ENCODE measurements around the gene ZNF473. TPM values are rescaled to one million over a fixed set of nuclear protein-coding genes. Genes with fewer than 3 reads are reported as not detected.
A peak's percentile ranks its signal among the peaks of the same experiment; 100 is the strongest.

ZNF473 gene
- total RNA-seq (10 to 100 TPM in 3 of 5 donors, 1 to 10 TPM in 2; 6.0 to 13.9 (median 10.4) TPM), total RNA-seq (13.6 to 33.6 (median 21.9) reads per million in 29 experiments)
- total RNA-seq (2013): 6.7 TPM

- POLR2A ChIA-PET: no interaction called here
- Mint-ChIP-seq H3K27me3 (no peaks in the 10 kb centered on the region), H3K27ac (peak within 1 kb of the TSS; percentile 99 to 100), H3K9me3 (no peaks in the 10 kb centered on the region), H3K4me1 (peaks cover 35 to 57% (median 54%) of the 10 kb centered on the region in 3 donors), H3K36me3 (peaks cover 3% of the 10 kb centered on the region), H3K4me3 (peak within 1 kb of the TSS; percentile 87 to 93 (median 92))
- DNase-seq: peak; percentile 82 to 95 (median 92)
- WGBS (ENCODE audit: insufficient coverage): 10% methylated on average over 40 of the region's 45 CpGs
- Histone ChIP-seq H3K27ac (ENCODE audit: low read length) (peak within 1 kb of the TSS; percentile 93), H3K4me3 (ENCODE audit: control insufficient read depth in 1 of 2, extremely low read depth in 1 of 2, low read length in 1 of 2) (peak within 1 kb of the TSS; percentile 91 to 96), H3K4me1 (ENCODE audit: control insufficient read depth in 1 of 2, extremely low read depth in 1 of 2, insufficient read depth in 2 of 2, low read length in 2 of 2) (peaks cover 3 to 43% of the 10 kb centered on the region in 2 experiments), H3K9me3 (no peaks in the 10 kb centered on the region), H3K27me3 (replicated peaks in 1 of 2; ENCODE audit: control insufficient read depth in 2 of 2, extremely low read depth in 1 of 2, insufficient read depth in 2 of 2, low read length in 1 of 2) (no peaks in the 10 kb centered on the region), H3K36me3 (ENCODE audit: control insufficient read depth in 2 of 2, extremely low read depth in 1 of 2, insufficient read depth in 1 of 2, low read length in 1 of 2) (peaks cover 3 to 5% of the 10 kb centered on the region in 2 donors)
- ATAC-seq (replicated peaks in 1 of 4): peak; percentile 80 to 81 (median 80)
- CTCF ChIA-PET: interaction anchor here in 1 of 2 donors (0.9 kb wide), 1 partner anchor 110 kb away, joined by 3 read pairs; no protein-coding TSS in a partner anchor
Observed at GRCh38 chr19:50025794-50026549, at the start of gene ZNF473. TSS of gene ZNF473 (plus strand) at chr19:50026005. CDS start at chr19:50031083, 5,078 bp downstream.

GRCh38 chr19:49976496-49976895 lies 49.3 kb upstream of the ZNF473 start:
- H3K4me3 Mint-ChIP-seq: no peak overlapping the region
- ChIA-PET POLR2A (no interaction called here), CTCF (no interaction called here)
- Histone ChIP-seq H3K27me3 (replicated peaks in 1 of 2; ENCODE audit: control insufficient read depth in 2 of 2, extremely low read depth in 1 of 2, insufficient read depth in 2 of 2, low read length in 1 of 2) (no peaks in the 10 kb centered on the region), H3K4me3 (ENCODE audit: control insufficient read depth in 1 of 2, extremely low read depth in 1 of 2, low read length in 1 of 2) (no peak overlapping the region), H3K4me1 (ENCODE audit: control insufficient read depth in 1 of 2, extremely low read depth in 1 of 2, insufficient read depth in 2 of 2, low read length in 2 of 2) (no peaks in the 10 kb centered on the region), H3K27ac (ENCODE audit: low read length) (no peak overlapping the region), H3K36me3 (ENCODE audit: control insufficient read depth in 2 of 2, extremely low read depth in 1 of 2, insufficient read depth in 1 of 2, low read length in 1 of 2) (peaks cover 7 to 55% of the 10 kb centered on the region in 2 donors), H3K9me3 (no peaks in the 10 kb centered on the region)
- no peaks in the 10 kb centered on the region for H3K27me3 Mint-ChIP-seq
- no peaks in the 10 kb centered on the region for H3K9me3 Mint-ChIP-seq
- ATAC-seq (replicated peaks in 1 of 4) (no peak), DNase-seq (no peak)
- WGBS (ENCODE audit: insufficient coverage): 100% methylated on average over 3 of the region's 3 CpGs
- no peak overlapping the region for H3K27ac Mint-ChIP-seq
- no peaks in the 10 kb centered on the region for H3K4me1 Mint-ChIP-seq
- peaks cover 20% of the 10 kb centered on the region for H3K36me3 Mint-ChIP-seq

GRCh38 chr19:49977076-49977475 lies 48.7 kb upstream of the ZNF473 start:
- Mint-ChIP-seq H3K27me3 (no peaks in the 10 kb centered on the region), H3K27ac (no peak overlapping the region), H3K36me3 (peaks cover 25% of the 10 kb centered on the region), H3K4me3 (no peak overlapping the region), H3K4me1 (no peaks in the 10 kb centered on the region), H3K9me3 (no peaks in the 10 kb centered on the region)
- H3K4me3 ChIP-seq (ENCODE audit: control insufficient read depth in 1 of 2, extremely low read depth in 1 of 2, low read length in 1 of 2): no peak overlapping the region
- ChIA-PET CTCF (no interaction called here), POLR2A (no interaction called here)
- no peak overlapping the region for H3K27ac ChIP-seq (ENCODE audit: low read length)
- no peaks in the 10 kb centered on the region for H3K27me3 ChIP-seq (replicated peaks in 1 of 2; ENCODE audit: control insufficient read depth in 2 of 2, extremely low read depth in 1 of 2, insufficient read depth in 2 of 2, low read length in 1 of 2)
- peaks cover 7 to 59% of the 10 kb centered on the region in 2 donors for H3K36me3 ChIP-seq (ENCODE audit: control insufficient read depth in 2 of 2, extremely low read depth in 1 of 2, insufficient read depth in 1 of 2, low read length in 1 of 2)
- 97% methylated on average over 12 of the region's 13 CpGs for WGBS (ENCODE audit: insufficient coverage)
- no peaks in the 10 kb centered on the region for H3K4me1 ChIP-seq (ENCODE audit: control insufficient read depth in 1 of 2, extremely low read depth in 1 of 2, insufficient read depth in 2 of 2, low read length in 2 of 2)
- no peaks in the 10 kb centered on the region for H3K9me3 ChIP-seq
- ATAC-seq (replicated peaks in 1 of 4): no peak
- no peak for DNase-seq

- ChIA-PET POLR2A (no interaction called here), CTCF (no interaction called here)
- Mint-ChIP-seq H3K9me3 (no peaks in the 10 kb centered on the region), H3K4me1 (peaks cover 0 to 4% (median 2%) of the 10 kb centered on the region in 3 donors), H3K27me3 (no peaks in the 10 kb centered on the region), H3K4me3 (no peak overlapping the region), H3K27ac (no peak overlapping the region), H3K36me3 (peaks cover 25% of the 10 kb centered on the region)
- Histone ChIP-seq H3K9me3 (no peaks in the 10 kb centered on the region), H3K36me3 (ENCODE audit: control insufficient read depth in 2 of 2, extremely low read depth in 1 of 2, insufficient read depth in 1 of 2, low read length in 1 of 2) (peaks cover 7 to 63% of the 10 kb centered on the region in 2 donors), H3K4me1 (ENCODE audit: control insufficient read depth in 1 of 2, extremely low read depth in 1 of 2, insufficient read depth in 2 of 2, low read length in 2 of 2) (no peaks in the 10 kb centered on the region), H3K4me3 (ENCODE audit: control insufficient read depth in 1 of 2, extremely low read depth in 1 of 2, low read length in 1 of 2) (no peak overlapping the region), H3K27me3 (replicated peaks in 1 of 2; ENCODE audit: control insufficient read depth in 2 of 2, extremely low read depth in 1 of 2, insufficient read depth in 2 of 2, low read length in 1 of 2) (no peaks in the 10 kb centered on the region), H3K27ac (ENCODE audit: low read length) (no peak overlapping the region)
- DNase-seq (no peak), ATAC-seq (replicated peaks in 1 of 4) (no peak)
- WGBS (ENCODE audit: insufficient coverage): 94% methylated on average over 18 of the region's 18 CpGs
Observed at GRCh38 chr19:49977881-49978280, 47.9 kb upstream of the ZNF473 start.

GRCh38 chr19:49978324-49978723 lies 47.5 kb upstream of the ZNF473 start:
- Histone ChIP-seq H3K36me3 (ENCODE audit: control insufficient read depth in 2 of 2, extremely low read depth in 1 of 2, insufficient read depth in 1 of 2, low read length in 1 of 2) (peaks cover 7 to 63% of the 10 kb centered on the region in 2 donors), H3K9me3 (no peaks in the 10 kb centered on the region), H3K27ac (ENCODE audit: low read length) (no peak overlapping the region), H3K4me1 (ENCODE audit: control insufficient read depth in 1 of 2, extremely low read depth in 1 of 2, insufficient read depth in 2 of 2, low read length in 2 of 2) (peaks cover 0 to 3% of the 10 kb centered on the region in 2 experiments), H3K4me3 (ENCODE audit: control insufficient read depth in 1 of 2, extremely low read depth in 1 of 2, low read length in 1 of 2) (no peak overlapping the region), H3K27me3 (replicated peaks in 1 of 2; ENCODE audit: control insufficient read depth in 2 of 2, extremely low read depth in 1 of 2, insufficient read depth in 2 of 2, low read length in 1 of 2) (no peaks in the 10 kb centered on the region)
- Mint-ChIP-seq H3K4me3 (no peak overlapping the region), H3K9me3 (no peaks in the 10 kb centered on the region), H3K36me3 (peaks cover 25% of the 10 kb centered on the region), H3K27me3 (no peaks in the 10 kb centered on the region), H3K4me1 (peaks cover 0 to 4% (median 2%) of the 10 kb centered on the region in 3 donors), H3K27ac (no peak overlapping the region)
- 94% methylated on average over 8 of the region's 11 CpGs for WGBS (ENCODE audit: insufficient coverage)
- ATAC-seq (replicated peaks in 1 of 4) (no peak), DNase-seq (no peak)
- ChIA-PET POLR2A (no interaction called here), CTCF (no interaction called here)

GRCh38 chr19:49981603-49982593 lies 43.9 kb upstream of the ZNF473 start:
- ChIA-PET POLR2A (no interaction called here), CTCF (interaction anchor here in 1 of 2 donors (0.5 kb wide), 1 partner anchor 46 kb away, joined by 4 read pairs; no protein-coding TSS in a partner anchor)
- Histone ChIP-seq H3K9me3 (no peaks in the 10 kb centered on the region), H3K36me3 (ENCODE audit: control insufficient read depth in 2 of 2, extremely low read depth in 1 of 2, insufficient read depth in 1 of 2, low read length in 1 of 2) (peaks cover 7 to 68% of the 10 kb centered on the region in 2 donors), H3K27ac (ENCODE audit: low read length) (no peak overlapping the region), H3K4me1 (ENCODE audit: control insufficient read depth in 1 of 2, extremely low read depth in 1 of 2, insufficient read depth in 2 of 2, low read length in 2 of 2) (peaks cover 0 to 5% of the 10 kb centered on the region in 2 experiments), H3K4me3 (ENCODE audit: control insufficient read depth in 1 of 2, extremely low read depth in 1 of 2, low read length in 1 of 2) (no peak overlapping the region), H3K27me3 (replicated peaks in 1 of 2; ENCODE audit: control insufficient read depth in 2 of 2, extremely low read depth in 1 of 2, insufficient read depth in 2 of 2, low read length in 1 of 2) (no peaks in the 10 kb centered on the region)
- no peak overlapping the region for H3K4me3 Mint-ChIP-seq
- no peaks in the 10 kb centered on the region for H3K27me3 Mint-ChIP-seq
- ATAC-seq (replicated peaks in 1 of 4) (no peak), DNase-seq (no peak)
- H3K4me1 Mint-ChIP-seq: peaks cover 0 to 4% (median 2%) of the 10 kb centered on the region in 3 donors
- 92% methylated on average over 14 of the region's 21 CpGs for WGBS (ENCODE audit: insufficient coverage)
- H3K9me3 Mint-ChIP-seq: no peaks in the 10 kb centered on the region
- H3K36me3 Mint-ChIP-seq: peaks cover 38% of the 10 kb centered on the region
- no peak overlapping the region for H3K27ac Mint-ChIP-seq

Data from T-cell (primary cell).